ENCODE measurements around the gene SEPTIN10.

SEPTIN10 gene

DNA sequence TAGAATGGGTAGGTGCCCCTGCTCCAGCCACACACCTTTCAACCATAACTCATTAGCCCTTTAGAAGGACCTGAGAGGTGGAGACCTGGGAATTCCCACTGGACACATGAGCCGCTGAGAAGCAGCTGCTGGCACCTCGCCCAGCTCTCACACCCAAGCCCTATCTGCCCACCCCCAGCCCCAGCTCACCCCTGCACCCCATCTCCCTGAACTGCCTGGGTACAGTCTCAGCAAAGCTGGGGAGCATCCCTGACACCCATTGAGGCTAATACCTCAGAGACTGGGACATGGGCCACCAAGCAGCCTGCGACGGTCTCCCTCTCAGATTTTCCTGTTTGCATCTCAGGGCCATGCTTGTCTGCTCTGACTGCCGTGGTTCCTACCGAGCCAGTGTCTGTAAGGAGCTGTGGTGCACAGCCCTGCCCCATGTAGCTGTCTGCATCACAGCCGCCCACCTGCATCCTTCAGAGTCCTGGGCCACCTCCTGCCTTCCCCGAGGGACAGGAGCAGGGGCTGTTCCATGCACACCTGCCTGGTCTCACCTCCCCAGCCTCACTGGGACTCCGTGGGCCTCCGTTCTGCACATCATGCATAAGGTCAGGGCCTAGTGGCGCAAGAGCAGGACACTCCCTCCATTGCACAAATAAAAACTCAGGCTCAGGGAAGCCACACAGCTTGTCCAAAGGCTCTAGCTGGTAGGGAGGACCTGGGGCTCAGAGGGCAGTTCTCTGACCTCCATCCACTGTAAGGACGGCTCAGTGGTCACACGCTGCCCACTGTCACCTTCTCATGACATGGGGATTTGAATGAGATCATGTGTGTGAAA, 90.0 kb downstream of the SEPTIN10 start:
- H3K36me3 ChIP-seq (ENCODE audit: insufficient read depth, insufficient read length, low read length), result no peaks in the 10 kb centered on the region
- no peak overlapping the region for H3K9ac ChIP-seq (ENCODE audit: insufficient read length, low read depth)
- TF ChIP-seq SUZ12 (IDR thresholded peaks at IDR 0.05; ENCODE audit: extremely low read depth, insufficient read depth, insufficient read length) (no peak), YY1 (IDR thresholded peaks at IDR 0.05; ENCODE audit: insufficient read depth, insufficient read length) (no peak), ZNF274 (IDR thresholded peaks at IDR 0.05; ENCODE audit: low read depth, low read length) (no peak)
- no peak for DNase-seq (ENCODE audit: low read depth, low spot score)
- no peaks in the 10 kb centered on the region for H3K27me3 ChIP-seq (ENCODE audit: insufficient read depth, insufficient read length)
- H3K9me3 ChIP-seq (ENCODE audit: insufficient read depth, low read length), result no peaks in the 10 kb centered on the region
- no peak overlapping the region for H3K4me3 ChIP-seq (ENCODE audit: insufficient read length, low read depth)
- no peaks in the 10 kb centered on the region for H3K4me1 ChIP-seq (ENCODE audit: insufficient read depth, insufficient read length)

DNA sequence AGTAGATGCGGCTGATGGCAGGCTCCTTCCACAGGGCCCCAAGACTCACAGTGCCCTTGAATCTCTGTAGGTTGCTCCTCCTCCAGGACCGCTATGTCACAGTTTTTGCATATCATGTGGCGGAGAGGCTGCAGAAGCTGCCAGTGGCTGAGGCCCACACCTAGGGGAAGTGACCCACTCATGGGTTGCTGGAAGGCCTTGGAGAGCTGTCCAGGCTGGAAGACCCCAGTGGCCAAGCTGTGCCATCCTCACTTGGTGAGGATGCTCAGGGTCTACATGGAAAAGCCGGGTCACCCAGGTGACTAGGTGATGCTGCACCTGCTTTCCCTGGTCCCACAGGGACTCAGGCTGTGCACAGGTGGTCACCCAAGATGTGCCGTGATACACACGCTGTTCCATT, 90.6 kb downstream of the SEPTIN10 start:
- no peak for DNase-seq (ENCODE audit: low read depth, low spot score)
- H3K27me3 ChIP-seq (ENCODE audit: insufficient read depth, insufficient read length), result no peaks in the 10 kb centered on the region
- H3K9me3 ChIP-seq (ENCODE audit: insufficient read depth, low read length), result no peaks in the 10 kb centered on the region
- TF ChIP-seq YY1 (IDR thresholded peaks at IDR 0.05; ENCODE audit: insufficient read depth, insufficient read length) (no peak), SUZ12 (IDR thresholded peaks at IDR 0.05; ENCODE audit: extremely low read depth, insufficient read depth, insufficient read length) (no peak), ZNF274 (IDR thresholded peaks at IDR 0.05; ENCODE audit: low read depth, low read length) (no peak)
- H3K4me3 ChIP-seq (ENCODE audit: insufficient read length, low read depth), result no peak overlapping the region
- H3K36me3 ChIP-seq (ENCODE audit: insufficient read depth, insufficient read length, low read length), result no peaks in the 10 kb centered on the region
- no peaks in the 10 kb centered on the region for H3K4me1 ChIP-seq (ENCODE audit: insufficient read depth, insufficient read length)
- H3K9ac ChIP-seq (ENCODE audit: insufficient read length, low read depth), result no peak overlapping the region

DNA sequence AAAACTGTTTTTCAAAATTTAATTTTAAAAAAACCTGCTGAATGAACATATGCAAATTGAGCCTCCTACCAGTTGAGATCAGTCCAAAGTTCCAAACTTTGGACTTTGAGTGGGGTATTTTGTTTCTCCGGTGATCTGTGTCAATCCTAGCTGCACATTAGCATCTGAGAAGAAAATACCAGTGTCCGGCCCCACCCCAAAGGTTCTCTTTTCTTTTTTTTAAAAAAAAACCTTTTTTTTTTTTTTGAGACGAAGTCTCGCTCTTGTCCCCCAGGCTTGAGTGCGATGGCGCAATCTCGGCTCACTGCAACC, 91.7 kb downstream of the SEPTIN10 start:
- TF ChIP-seq SUZ12 (IDR thresholded peaks at IDR 0.05; ENCODE audit: extremely low read depth, insufficient read depth, insufficient read length) (no peak), ZNF274 (IDR thresholded peaks at IDR 0.05; ENCODE audit: low read depth, low read length) (no peak), YY1 (IDR thresholded peaks at IDR 0.05; ENCODE audit: insufficient read depth, insufficient read length) (no peak)
- Histone ChIP-seq H3K4me3 (ENCODE audit: insufficient read length, low read depth) (no peak overlapping the region), H3K4me1 (ENCODE audit: insufficient read depth, insufficient read length) (peaks cover 4% of the 10 kb centered on the region), H3K9me3 (ENCODE audit: insufficient read depth, low read length) (no peaks in the 10 kb centered on the region), H3K27me3 (ENCODE audit: insufficient read depth, insufficient read length) (peaks cover 3% of the 10 kb centered on the region), H3K36me3 (ENCODE audit: insufficient read depth, insufficient read length, low read length) (no peaks in the 10 kb centered on the region), H3K9ac (ENCODE audit: insufficient read length, low read depth) (no peak overlapping the region)
- DNase-seq (ENCODE audit: low read depth, low spot score), result no peak

GRCh38 chr2:109521233-109522062, 92.3 kb downstream of the SEPTIN10 start:
- H3K36me3 ChIP-seq (ENCODE audit: insufficient read depth, insufficient read length, low read length), result no peaks in the 10 kb centered on the region
- DNase-seq (ENCODE audit: low read depth, low spot score), result no peak
- TF ChIP-seq ZNF274 (IDR thresholded peaks at IDR 0.05; ENCODE audit: low read depth, low read length) (no peak), SUZ12 (IDR thresholded peaks at IDR 0.05; ENCODE audit: extremely low read depth, insufficient read depth, insufficient read length) (no peak), YY1 (IDR thresholded peaks at IDR 0.05; ENCODE audit: insufficient read depth, insufficient read length) (no peak)
- no peaks in the 10 kb centered on the region for H3K9me3 ChIP-seq (ENCODE audit: insufficient read depth, low read length)
- peaks cover 6% of the 10 kb centered on the region for H3K27me3 ChIP-seq (ENCODE audit: insufficient read depth, insufficient read length)
- H3K4me3 ChIP-seq (ENCODE audit: insufficient read length, low read depth), result no peak overlapping the region
- H3K4me1 ChIP-seq (ENCODE audit: insufficient read depth, insufficient read length), result peaks cover 4% of the 10 kb centered on the region
- no peak overlapping the region for H3K9ac ChIP-seq (ENCODE audit: insufficient read length, low read depth)

- no peak overlapping the region for H3K4me3 ChIP-seq (ENCODE audit: insufficient read length, low read depth)
- no peak for DNase-seq (ENCODE audit: low read depth, low spot score)
- no peak for TF ChIP-seq YY1 (IDR thresholded peaks at IDR 0.05; ENCODE audit: insufficient read depth, insufficient read length)
- TF ChIP-seq ZNF274 (IDR thresholded peaks at IDR 0.05; ENCODE audit: low read depth, low read length), result no peak
- no peak for TF ChIP-seq SUZ12 (IDR thresholded peaks at IDR 0.05; ENCODE audit: extremely low read depth, insufficient read depth, insufficient read length)
- H3K9ac ChIP-seq (ENCODE audit: insufficient read length, low read depth), result no peak overlapping the region
- H3K36me3 ChIP-seq (ENCODE audit: insufficient read depth, insufficient read length, low read length), result no peaks in the 10 kb centered on the region
- no peaks in the 10 kb centered on the region for H3K9me3 ChIP-seq (ENCODE audit: insufficient read depth, low read length)
- H3K4me1 ChIP-seq (ENCODE audit: insufficient read depth, insufficient read length), result peaks cover 8% of the 10 kb centered on the region
- H3K27me3 ChIP-seq (ENCODE audit: insufficient read depth, insufficient read length), result peaks cover 6% of the 10 kb centered on the region
These were observed 94.3 kb downstream of the SEPTIN10 start for GRCh38 chr2:109519513-109519912.

GRCh38 chr2:109517118-109517889, 96.5 kb downstream of the SEPTIN10 start:
- TF ChIP-seq YY1 (IDR thresholded peaks at IDR 0.05; ENCODE audit: insufficient read depth, insufficient read length) (no peak), SUZ12 (IDR thresholded peaks at IDR 0.05; ENCODE audit: extremely low read depth, insufficient read depth, insufficient read length) (no peak), ZNF274 (IDR thresholded peaks at IDR 0.05; ENCODE audit: low read depth, low read length) (no peak)
- Histone ChIP-seq H3K4me1 (ENCODE audit: insufficient read depth, insufficient read length) (peaks cover 8% of the 10 kb centered on the region), H3K9me3 (ENCODE audit: insufficient read depth, low read length) (no peaks in the 10 kb centered on the region), H3K27me3 (ENCODE audit: insufficient read depth, insufficient read length) (peaks cover 9% of the 10 kb centered on the region), H3K36me3 (ENCODE audit: insufficient read depth, insufficient read length, low read length) (no peaks in the 10 kb centered on the region), H3K4me3 (ENCODE audit: insufficient read length, low read depth) (no peak overlapping the region), H3K9ac (ENCODE audit: insufficient read length, low read depth) (no peak overlapping the region)
- DNase-seq (ENCODE audit: low read depth, low spot score), result no peak

Measured in NT2/D1 (cell line).